Activated T-cell treated with anti-CD3 and anti-CD28 coated beads, Interleukin-2, amount 50 U/mL, for 4 hours (primary cell): ENCODE data around the gene CHST11. TPM values are rescaled to one million over a fixed set of nuclear protein-coding genes. Genes with fewer than 3 reads are reported as not detected.
A peak's percentile ranks its signal among the peaks of the same experiment; 100 is the strongest.

Experiments used
- ATAC-seq, 2 donors: fragments of 200-7000 bp; cut with Tn5 transposase; one replicate each; pipeline ENCODE4 v1.10.0; 2021
- DNase-seq: peaks from one replicate; pipeline ENCODE4 v3.0.0-alpha.2; 2020
- H3K27me3 Mint-ChIP-seq: one replicate; pipeline ENCODE4 v1.8.0; 2021; ENCODE audit warnings: low read depth, mixed read lengths
- H3K36me3 Mint-ChIP-seq: one replicate; pipeline ENCODE4 v1.8.0; 2022; ENCODE audit warnings: mixed read lengths; ENCODE audit not compliant: insufficient read depth
- H3K4me1 Mint-ChIP-seq: one replicate; pipeline ENCODE4 v1.8.0; 2021; ENCODE audit warnings: low read depth, mixed read lengths
- H3K4me3 Mint-ChIP-seq: one replicate; pipeline ENCODE4 v1.8.0; 2021; ENCODE audit warnings: mild to moderate bottlenecking, moderate library complexity, mixed read lengths
- H3K9me3 Mint-ChIP-seq: one replicate; pipeline ENCODE4 v1.8.0; 2021; ENCODE audit warnings: mixed read lengths
- total RNA-seq, 3 donors: library from RNA; stranded (reverse); gene quantifications; one replicate each; pipeline ENCODE4 v1.2.1, GENCODE V29; 2021

The CHST11 gene
- total RNA-seq, 3 donors from 2014 or later, result 40.5 to 70.7 (median 61.7) TPM

GRCh38 chr12:104473374-104473983 is 16.7 kb downstream of the CHST11 start:
- H3K36me3 Mint-ChIP-seq, result peaks cover 5% of the 10 kb centered on the region
- ATAC-seq, result peak; percentile 45 to 51
- DNase-seq, result no peak
- peak overlapping the region; percentile 64 for H3K4me3 Mint-ChIP-seq
- peaks cover 85% of the 10 kb centered on the region for H3K4me1 Mint-ChIP-seq
- peaks cover 7% of the 10 kb centered on the region for H3K9me3 Mint-ChIP-seq
- H3K27me3 Mint-ChIP-seq, result no peaks in the 10 kb centered on the region

- Mint-ChIP-seq H3K27me3 (no peaks in the 10 kb centered on the region), H3K4me3 (no peak overlapping the region), H3K36me3 (peaks cover 5% of the 10 kb centered on the region), H3K4me1 (peaks cover 85% of the 10 kb centered on the region), H3K9me3 (peaks cover 4% of the 10 kb centered on the region)
- ATAC-seq (no peak), DNase-seq (no peak)
Measured at GRCh38 chr12:104475271-104475670, 18.5 kb downstream of the CHST11 start.

- DNase-seq, result no peak
- peaks cover 3% of the 10 kb centered on the region for H3K36me3 Mint-ChIP-seq
- ATAC-seq, result peak; percentile 15 to 34
- no peaks in the 10 kb centered on the region for H3K27me3 Mint-ChIP-seq
- H3K9me3 Mint-ChIP-seq, result no peaks in the 10 kb centered on the region
- peaks cover 86% of the 10 kb centered on the region for H3K4me1 Mint-ChIP-seq
- H3K4me3 Mint-ChIP-seq, result peak overlapping the region; percentile 81
Measured at GRCh38 chr12:104477510-104478390, 21.0 kb downstream of the CHST11 start.

- H3K4me3 Mint-ChIP-seq, result peak overlapping the region; percentile 81
- H3K36me3 Mint-ChIP-seq, result peaks cover 6% of the 10 kb centered on the region
- ATAC-seq (peak; percentile 59 to 69), DNase-seq (peak; percentile 30)
- peaks cover 86% of the 10 kb centered on the region for H3K4me1 Mint-ChIP-seq
- no peaks in the 10 kb centered on the region for H3K27me3 Mint-ChIP-seq
- no peaks in the 10 kb centered on the region for H3K9me3 Mint-ChIP-seq
Measured at GRCh38 chr12:104478396-104479122, 21.8 kb downstream of the CHST11 start.

- no peak for DNase-seq
- no peak for ATAC-seq
- no peaks in the 10 kb centered on the region for H3K27me3 Mint-ChIP-seq
- H3K4me3 Mint-ChIP-seq, result no peak overlapping the region
- H3K4me1 Mint-ChIP-seq, result peaks cover 86% of the 10 kb centered on the region
- H3K36me3 Mint-ChIP-seq, result peaks cover 6% of the 10 kb centered on the region
- H3K9me3 Mint-ChIP-seq, result no peaks in the 10 kb centered on the region
Measured at GRCh38 chr12:104479123-104479662, 22.4 kb downstream of the CHST11 start.

GRCh38 chr12:104480012-104480411 is 23.3 kb downstream of the CHST11 start:
- Mint-ChIP-seq H3K4me3 (no peak overlapping the region), H3K27me3 (no peaks in the 10 kb centered on the region), H3K4me1 (peaks cover 86% of the 10 kb centered on the region), H3K9me3 (no peaks in the 10 kb centered on the region), H3K36me3 (peaks cover 6% of the 10 kb centered on the region)
- no peak for ATAC-seq
- DNase-seq, result no peak

- DNase-seq, result no peak
- H3K9me3 Mint-ChIP-seq, result no peaks in the 10 kb centered on the region
- no peaks in the 10 kb centered on the region for H3K27me3 Mint-ChIP-seq
- peaks cover 6% of the 10 kb centered on the region for H3K36me3 Mint-ChIP-seq
- ATAC-seq, result no peak
- H3K4me1 Mint-ChIP-seq, result peaks cover 91% of the 10 kb centered on the region
- H3K4me3 Mint-ChIP-seq, result no peak overlapping the region
Measured at GRCh38 chr12:104480826-104481440, 24.2 kb downstream of the CHST11 start.

GRCh38 chr12:104482113-104482512 is 25.4 kb downstream of the CHST11 start:
- Mint-ChIP-seq H3K36me3 (peaks cover 6% of the 10 kb centered on the region), H3K9me3 (no peaks in the 10 kb centered on the region), H3K4me1 (peaks cover 95% of the 10 kb centered on the region), H3K27me3 (no peaks in the 10 kb centered on the region), H3K4me3 (no peak overlapping the region)
- DNase-seq (no peak), ATAC-seq (no peak)

GRCh38 chr12:104482748-104483147 is 26.0 kb downstream of the CHST11 start:
- no peak overlapping the region for H3K4me3 Mint-ChIP-seq
- no peaks in the 10 kb centered on the region for H3K27me3 Mint-ChIP-seq
- peaks cover 95% of the 10 kb centered on the region for H3K4me1 Mint-ChIP-seq
- DNase-seq, result no peak
- no peaks in the 10 kb centered on the region for H3K9me3 Mint-ChIP-seq
- ATAC-seq, result no peak
- H3K36me3 Mint-ChIP-seq, result peaks cover 6% of the 10 kb centered on the region

- DNase-seq (no peak), ATAC-seq (no peak)
- no peaks in the 10 kb centered on the region for H3K27me3 Mint-ChIP-seq
- H3K4me1 Mint-ChIP-seq, result peaks cover 92% of the 10 kb centered on the region
- no peaks in the 10 kb centered on the region for H3K9me3 Mint-ChIP-seq
- H3K4me3 Mint-ChIP-seq, result no peak overlapping the region
- H3K36me3 Mint-ChIP-seq, result peaks cover 6% of the 10 kb centered on the region
Measured at GRCh38 chr12:104484079-104484478, 27.3 kb downstream of the CHST11 start.

- Mint-ChIP-seq H3K27me3 (no peaks in the 10 kb centered on the region), H3K9me3 (no peaks in the 10 kb centered on the region), H3K4me3 (peak overlapping the region; percentile 19), H3K36me3 (peaks cover 6% of the 10 kb centered on the region), H3K4me1 (peaks cover 91% of the 10 kb centered on the region)
- peak; percentile 76 to 86 for ATAC-seq
- peak; percentile 32 for DNase-seq
Measured at GRCh38 chr12:104485651-104486362, 29.1 kb downstream of the CHST11 start.

GRCh38 chr12:104486363-104486750 is 29.6 kb downstream of the CHST11 start:
- Mint-ChIP-seq H3K9me3 (no peaks in the 10 kb centered on the region), H3K27me3 (no peaks in the 10 kb centered on the region), H3K36me3 (peaks cover 7% of the 10 kb centered on the region), H3K4me3 (peak overlapping the region; percentile 23), H3K4me1 (peaks cover 90% of the 10 kb centered on the region)
- no peak for DNase-seq
- ATAC-seq, result no peak

GRCh38 chr12:104486943-104487819 is 30.4 kb downstream of the CHST11 start:
- Mint-ChIP-seq H3K36me3 (peaks cover 9% of the 10 kb centered on the region), H3K4me3 (no peak overlapping the region), H3K9me3 (no peaks in the 10 kb centered on the region), H3K27me3 (no peaks in the 10 kb centered on the region), H3K4me1 (peaks cover 89% of the 10 kb centered on the region)
- no peak for DNase-seq
- ATAC-seq, result no peak
